Measurements from ENCODE around the gene SNX13.

DNA sequence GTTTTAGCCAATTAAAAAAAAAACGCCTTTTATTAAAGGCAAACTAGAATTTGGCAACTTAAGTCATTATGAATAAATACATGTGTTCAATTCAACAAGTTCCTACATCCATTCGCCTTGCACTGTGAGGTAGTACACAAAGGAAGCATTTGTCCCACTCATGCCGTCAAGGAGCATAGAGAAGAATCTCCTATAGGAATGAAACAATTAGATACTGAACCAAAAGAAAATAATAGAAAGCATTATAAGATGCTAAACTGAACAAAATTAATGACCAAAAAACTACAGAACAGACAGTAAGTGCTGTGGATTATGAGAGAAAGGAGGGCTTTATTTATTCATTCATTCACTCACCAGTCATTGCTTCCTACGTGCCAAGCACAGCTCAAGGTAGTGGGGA is 42.2 kb downstream of the SNX13 start:
- TF ChIP-seq, protein P1, sequence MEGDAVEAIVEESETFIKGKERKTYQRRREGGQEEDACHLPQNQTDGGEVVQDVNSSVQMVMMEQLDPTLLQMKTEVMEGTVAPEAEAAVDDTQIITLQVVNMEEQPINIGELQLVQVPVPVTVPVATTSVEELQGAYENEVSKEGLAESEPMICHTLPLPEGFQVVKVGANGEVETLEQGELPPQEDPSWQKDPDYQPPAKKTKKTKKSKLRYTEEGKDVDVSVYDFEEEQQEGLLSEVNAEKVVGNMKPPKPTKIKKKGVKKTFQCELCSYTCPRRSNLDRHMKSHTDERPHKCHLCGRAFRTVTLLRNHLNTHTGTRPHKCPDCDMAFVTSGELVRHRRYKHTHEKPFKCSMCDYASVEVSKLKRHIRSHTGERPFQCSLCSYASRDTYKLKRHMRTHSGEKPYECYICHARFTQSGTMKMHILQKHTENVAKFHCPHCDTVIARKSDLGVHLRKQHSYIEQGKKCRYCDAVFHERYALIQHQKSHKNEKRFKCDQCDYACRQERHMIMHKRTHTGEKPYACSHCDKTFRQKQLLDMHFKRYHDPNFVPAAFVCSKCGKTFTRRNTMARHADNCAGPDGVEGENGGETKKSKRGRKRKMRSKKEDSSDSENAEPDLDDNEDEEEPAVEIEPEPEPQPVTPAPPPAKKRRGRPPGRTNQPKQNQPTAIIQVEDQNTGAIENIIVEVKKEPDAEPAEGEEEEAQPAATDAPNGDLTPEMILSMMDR (IDR thresholded peaks at IDR 0.05), result no peak
- TF ChIP-seq POLR2AphosphoS5 (IDR thresholded peaks at IDR 0.05) (no peak), EP300 (IDR thresholded peaks at IDR 0.05) (no peak), POLR2A (IDR thresholded peaks at IDR 0.05) (no peak)

Data from sigmoid colon (tissue), 4 donors.